A673 (cell line): ENCODE results near the gene SCMH1. TPM values are rescaled to one million over a fixed set of nuclear protein-coding genes. Genes with fewer than 3 reads are reported as not detected.

Source experiments
- BruUV-seq: library from RNA; stranded (reverse); fragments of 400-500 nt; replicated peaks from 2 replicates; lab custom pipeline; 2021; lab: Mats Ljungman, UMichigan
- CTCF ChIA-PET: fragments of 300-600 bp; sonication (Branson Sonifier 250); formaldehyde crosslinking; loops from one replicate; lab custom pipeline; 2022; ENCODE audit warnings: antibody characterized with exemption; lab: Charles Lee
- POLR2A ChIA-PET: fragments of 300-600 bp; sonication (Branson Sonifier 250); formaldehyde crosslinking; loops from one replicate; lab custom pipeline; 2022; ENCODE audit warnings: antibody characterized with exemption; ENCODE audit not compliant: low non-redundant PET; lab: Charles Lee
- DNase-seq: peaks from one replicate; pipeline ENCODE4 v3.0.0-alpha.2; 2015; ENCODE audit warnings: low spot score
- H3K27ac ChIP-seq: fragments of 200-600 bp; sonication (generic); 2 replicates; pipeline ENCODE4 v1.5.1; 2016; ENCODE audit warnings: mixed run types, low read depth, mild to moderate bottlenecking, mixed read lengths, antibody characterized with exemption, low read length; ENCODE audit not compliant: poor library complexity, severe bottlenecking
- H3K27me3 ChIP-seq: fragments of 200-600 bp; sonication (generic); replicated peaks from 2 replicates; pipeline ENCODE4 v1.6.1; 2017; ENCODE audit warnings: mixed run types, low read depth, mild to moderate bottlenecking, mixed read lengths, antibody characterized with exemption, low read length; ENCODE audit not compliant: insufficient read depth, poor library complexity
- H3K36me3 ChIP-seq: fragments of 200-600 bp; sonication (generic); 2 replicates; pipeline ENCODE4 v1.6.1; 2016; ENCODE audit warnings: mixed run types, mild to moderate bottlenecking, mixed read lengths, antibody characterized with exemption, low read length; ENCODE audit not compliant: insufficient read depth, poor library complexity, severe bottlenecking
- H3K4me1 ChIP-seq: fragments of 200-600 bp; sonication (generic); 2 replicates; pipeline ENCODE4 v1.6.1; 2017; ENCODE audit warnings: mixed run types, mild to moderate bottlenecking, mixed read lengths, antibody characterized with exemption, low read length; ENCODE audit not compliant: insufficient read depth, poor library complexity, severe bottlenecking
- H3K4me3 ChIP-seq: fragments of 200-600 bp; sonication (generic); 2 replicates; pipeline ENCODE4 v1.5.1; 2016; ENCODE audit warnings: low read depth, mixed run types, mild to moderate bottlenecking, mixed read lengths, low read length; ENCODE audit not compliant: poor library complexity, severe bottlenecking
- H3K9me3 ChIP-seq: fragments of 200-600 bp; sonication (generic); 2 replicates; pipeline ENCODE4 v1.6.1; 2016; ENCODE audit warnings: mixed run types, low read depth, mild to moderate bottlenecking, mixed read lengths, antibody characterized with exemption, low read length; ENCODE audit not compliant: poor library complexity, severe bottlenecking
- CTCF ChIP-seq: fragments of 300-800, 200-600 bp; sonication (generic); conservative IDR thresholded peaks from 2 replicates; pipeline ENCODE4 v1.5.1; 2017; ENCODE audit warnings: low read depth, mild to moderate bottlenecking, antibody characterized with exemption, low read length, moderate library complexity, mixed read lengths
- EZH2 ChIP-seq: fragments of 200-600 bp; sonication (generic); IDR thresholded peaks from 2 replicates; pipeline ENCODE4 v1.6.1; 2017; ENCODE audit warnings: borderline replicate concordance, low read depth, mild to moderate bottlenecking, mixed read lengths, antibody characterized with exemption, low read length; ENCODE audit not compliant: poor library complexity, severe bottlenecking
- intact Hi-C: fragments of 100-400 bp; cut with micrococcal nuclease; formaldehyde crosslinking; loops from one replicate; pipeline ENCODE4 v1.10.0; 2022; ENCODE audit not compliant: unreplicated experiment
- total RNA-seq: library from RNA; stranded (reverse); gene quantifications from 2 replicates; pipeline ENCODE4 v1.2.3, GENCODE V29; 2021

The SCMH1 gene
- total RNA-seq, 1 experiment from 2014 or later: 30.4 TPM

DNA sequence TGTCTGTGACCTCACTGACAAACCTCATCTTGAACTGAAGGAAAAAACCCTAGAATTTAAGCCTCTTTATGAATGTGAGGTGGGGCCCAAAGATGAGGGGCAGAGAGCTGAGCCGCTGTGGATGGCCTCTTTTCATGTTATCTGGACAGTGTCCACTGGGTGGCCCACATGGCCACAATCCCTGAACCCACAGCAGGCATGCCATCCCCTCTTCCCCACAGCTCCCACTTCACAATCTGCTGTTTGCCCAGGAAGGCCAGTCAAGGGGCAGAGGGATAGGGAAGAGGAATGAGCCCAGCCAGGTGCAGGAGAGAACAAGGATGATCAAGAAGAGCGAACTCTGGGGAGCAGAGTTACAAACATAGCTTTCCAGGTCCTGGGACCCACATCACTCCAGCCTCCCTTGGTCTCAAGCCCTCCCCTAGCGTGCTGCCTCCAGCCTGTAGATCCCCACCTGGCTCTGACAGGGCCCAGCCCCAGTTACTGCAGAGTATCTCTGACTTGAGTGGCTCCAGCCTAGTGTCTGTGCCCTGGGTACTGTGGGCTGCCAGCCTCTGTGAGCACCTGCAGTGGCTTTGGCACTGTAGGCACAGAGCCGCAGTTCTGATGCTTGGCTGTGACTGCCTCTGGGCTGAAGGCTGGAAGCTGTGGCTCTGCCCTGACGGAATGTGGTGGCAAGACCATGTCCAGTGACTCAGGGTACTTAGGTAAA lies 218.7 kb downstream of the SCMH1 start:
- ChIA-PET CTCF (no interaction called here), POLR2A (no interaction called here)
- Histone ChIP-seq H3K36me3 (peaks cover 9% of the 10 kb centered on the region), H3K9me3 (no peaks in the 10 kb centered on the region), H3K27me3 (no peaks in the 10 kb centered on the region), H3K4me1 (no peaks in the 10 kb centered on the region), H3K4me3 (no peak overlapping the region), H3K27ac (no peak overlapping the region)
- no peak for DNase-seq
- 0 out of 2 replicates have a peak, but pooled peaks have one; percentile 12 for TF ChIP-seq CTCF
- TF ChIP-seq EZH2: no peak
- intact Hi-C loops: no loop called here
- no TSS peak for BruUV-seq

GRCh38 chr1:41022424-41022823 lies 219.7 kb downstream of the SCMH1 start:
- Histone ChIP-seq H3K9me3 (no peaks in the 10 kb centered on the region), H3K4me3 (no peak overlapping the region), H3K27ac (no peak overlapping the region), H3K27me3 (no peaks in the 10 kb centered on the region), H3K36me3 (peaks cover 9% of the 10 kb centered on the region), H3K4me1 (no peaks in the 10 kb centered on the region)
- TF ChIP-seq EZH2: no peak
- TF ChIP-seq CTCF: no peak
- CTCF ChIA-PET: interaction anchor here (0.7 kb wide), 1 partner anchor 1365 kb away, joined by 6 read pairs; no protein-coding TSS in a partner anchor
- intact Hi-C loops: no loop called here
- POLR2A ChIA-PET: no interaction called here
- no peak for DNase-seq
- BruUV-seq: no TSS peak

DNA sequence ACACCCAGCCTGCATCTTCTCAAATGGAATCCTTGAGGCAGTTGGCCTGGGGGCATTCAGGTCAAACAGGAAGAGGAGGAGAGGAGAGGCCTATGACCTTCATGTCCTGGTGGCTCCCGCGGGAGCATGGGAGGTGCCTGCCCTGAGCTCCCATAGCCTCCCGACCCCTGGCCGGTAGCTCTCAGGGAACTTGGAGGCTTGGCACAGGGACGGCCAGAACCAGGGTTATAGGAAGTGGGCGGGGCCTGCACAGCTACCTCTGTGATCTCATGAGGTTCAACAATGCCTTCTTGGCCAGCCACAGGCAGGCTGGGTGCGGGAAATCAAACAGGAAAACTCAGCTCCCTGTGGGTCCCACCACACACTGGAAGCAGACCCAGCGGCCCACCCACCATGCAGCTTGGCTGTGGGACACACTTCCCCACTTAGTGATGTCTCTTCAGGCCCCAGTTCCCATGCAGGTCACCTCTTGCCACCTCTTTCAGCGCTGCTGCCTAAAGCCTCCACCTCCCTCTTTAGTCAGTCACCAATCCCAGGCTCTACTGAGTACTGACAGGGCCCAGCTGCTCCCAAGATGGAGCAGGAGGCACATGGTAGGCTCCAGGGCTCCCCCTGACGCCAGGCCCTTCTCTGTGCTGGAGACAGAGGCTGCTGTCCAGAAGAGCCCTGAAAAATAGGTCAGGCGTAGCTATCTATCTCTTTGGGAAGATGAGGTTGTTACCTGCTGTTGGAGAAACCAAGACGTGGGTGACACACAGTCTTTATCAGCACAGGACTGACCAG lies 220.4 kb downstream of the SCMH1 start, which contains the start of gene SLFNL1:
Gene SLFNL1 (minus strand): TSS at position 200 of the 783 bp plus-strand sequence. CDS start 1,065 bp downstream, outside the sequence.
- no peak for TF ChIP-seq EZH2
- no peak for TF ChIP-seq CTCF
- Histone ChIP-seq H3K4me1 (no peaks in the 10 kb centered on the region), H3K4me3 (no peak within 1 kb of the TSS), H3K27ac (peak within 1 kb of the TSS; percentile 46), H3K36me3 (peaks cover 13% of the 10 kb centered on the region), H3K27me3 (no peaks in the 10 kb centered on the region), H3K9me3 (no peaks in the 10 kb centered on the region)
- no peak for DNase-seq
- intact Hi-C loops: no loop called here
- ChIA-PET POLR2A (no interaction called here), CTCF (no interaction called here)
- BruUV-seq: no TSS peak
